Erythroblast (primary cell): Measurements from ENCODE around the gene HAND1.

Experiments used
- DNase-seq, 2 experiments: peaks; one replicate each; lab custom pipeline; 2025; lab: John Stamatoyannopoulos, UW
- GATA1 ChIP-seq: IDR thresholded peaks from 2 replicates; pipeline ENCODE4 v1.6.1; 2011; ENCODE audit warnings: low read depth, mild to moderate bottlenecking, control low read depth, low read length, moderate library complexity
- POLR2A ChIP-seq: IDR thresholded peaks from 2 replicates; pipeline ENCODE4 v1.6.1; 2011; ENCODE audit warnings: mild to moderate bottlenecking, low read length

HAND1 gene

GRCh38 chr5:154487541-154487940 lies 9.5 kb upstream of the HAND1 start:
- TF ChIP-seq POLR2A (no peak), GATA1 (no peak)
- no peak for DNase-seq

GRCh38 chr5:154486427-154486866 lies 8.4 kb upstream of the HAND1 start:
- TF ChIP-seq GATA1 (no peak), POLR2A (no peak)
- no peak for DNase-seq

DNA sequence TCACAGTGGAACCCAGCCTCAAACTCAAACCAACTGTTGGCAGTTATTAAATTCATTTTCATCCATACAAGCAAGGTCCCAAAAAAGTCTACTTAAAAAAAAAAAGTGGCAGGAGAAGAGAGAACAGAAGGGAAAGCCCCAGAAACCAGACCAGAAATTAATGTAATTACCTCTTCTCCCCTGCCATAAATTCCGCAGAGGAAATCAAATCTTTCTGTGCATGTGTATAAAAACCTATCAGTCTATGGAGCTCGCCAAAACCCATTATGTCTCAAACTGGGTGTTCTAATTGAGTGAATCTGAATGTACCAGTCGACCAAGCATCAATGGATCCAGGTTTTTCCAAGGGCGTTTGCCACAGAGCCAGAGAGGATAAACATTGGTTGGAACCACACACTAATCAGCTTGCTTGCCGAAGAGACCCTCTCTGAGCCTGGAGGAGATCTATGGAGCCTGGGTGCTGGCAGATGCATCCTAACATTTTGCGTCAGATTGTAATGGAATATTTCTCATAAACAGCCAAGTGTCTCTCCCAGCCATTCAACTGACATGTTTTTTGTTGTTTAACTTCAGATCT lies 7.9 kb upstream of the HAND1 start:
- TF ChIP-seq GATA1 (no peak), POLR2A (no peak)
- no peak for DNase-seq

DNA sequence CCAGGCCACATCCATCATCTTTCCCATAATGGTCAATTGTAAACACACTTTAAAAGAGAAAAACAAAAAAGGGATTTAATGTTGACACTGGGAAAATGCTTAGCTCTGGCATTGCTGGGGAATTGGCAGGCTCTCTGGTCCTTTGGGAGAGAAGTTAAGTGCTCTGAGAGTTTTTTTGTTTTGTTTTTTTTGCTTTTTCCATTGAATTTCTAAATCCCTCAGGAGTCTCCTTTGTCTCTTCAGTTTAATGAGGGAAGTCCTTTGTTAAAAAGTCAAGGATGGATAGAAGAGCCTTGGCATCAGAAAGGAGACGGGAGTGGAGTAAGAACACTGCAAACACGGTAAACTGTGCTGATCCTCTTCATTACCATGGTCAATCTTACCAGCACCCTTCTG lies 7.1 kb upstream of the HAND1 start:
- DNase-seq: no peak
- TF ChIP-seq GATA1 (no peak), POLR2A (no peak)

DNA sequence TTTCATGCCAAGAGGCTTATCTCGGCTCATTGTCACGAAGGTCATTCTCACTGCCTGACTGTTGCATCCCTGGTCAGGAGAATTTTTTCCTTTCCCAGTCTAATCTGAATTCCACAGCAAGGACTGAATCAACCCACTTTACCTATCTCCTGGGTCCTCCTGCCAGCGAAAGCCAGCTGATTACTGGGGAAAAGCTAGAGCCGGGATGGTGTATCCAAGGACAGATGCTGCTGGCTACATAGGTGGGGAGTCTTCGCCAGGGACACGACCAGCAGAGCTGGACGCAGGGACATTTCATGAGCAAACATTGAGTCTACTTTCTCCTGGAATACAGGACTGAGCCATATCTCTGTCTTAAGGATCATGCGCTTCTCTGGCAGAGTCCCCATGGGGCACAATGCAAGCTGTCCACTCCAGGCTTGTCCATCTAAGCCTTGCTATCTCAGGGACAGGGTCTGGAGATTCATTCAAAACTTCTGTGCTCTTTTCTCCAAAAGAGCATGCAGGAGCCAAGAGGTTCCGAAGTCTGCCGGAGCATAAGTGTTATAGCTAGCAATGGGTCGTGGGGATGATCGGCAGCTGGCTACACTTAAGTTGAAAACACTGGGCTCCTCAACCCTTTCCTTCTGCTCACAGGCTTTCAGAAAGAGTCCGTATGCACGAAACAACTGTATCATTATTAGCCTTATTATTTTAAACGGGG lies 6.5 kb upstream of the HAND1 start:
- no peak for DNase-seq
- TF ChIP-seq POLR2A: no peak
- TF ChIP-seq GATA1: no peak

GRCh38 chr5:154483654-154484392 lies 5.8 kb upstream of the HAND1 start:
- no peak for TF ChIP-seq POLR2A
- TF ChIP-seq GATA1: no peak
- DNase-seq: no peak

GRCh38 chr5:154482528-154483449 lies 4.8 kb upstream of the HAND1 start:
- DNase-seq: no peak
- no peak for TF ChIP-seq POLR2A
- no peak for TF ChIP-seq GATA1

GRCh38 chr5:154481584-154482381 lies 3.8 kb upstream of the HAND1 start:
- DNase-seq: no peak
- TF ChIP-seq GATA1 (no peak), POLR2A (no peak)

- DNase-seq: no peak
- TF ChIP-seq POLR2A (no peak), GATA1 (no peak)
These were observed 2.8 kb upstream of the HAND1 start for GRCh38 chr5:154480847-154481246.

DNA sequence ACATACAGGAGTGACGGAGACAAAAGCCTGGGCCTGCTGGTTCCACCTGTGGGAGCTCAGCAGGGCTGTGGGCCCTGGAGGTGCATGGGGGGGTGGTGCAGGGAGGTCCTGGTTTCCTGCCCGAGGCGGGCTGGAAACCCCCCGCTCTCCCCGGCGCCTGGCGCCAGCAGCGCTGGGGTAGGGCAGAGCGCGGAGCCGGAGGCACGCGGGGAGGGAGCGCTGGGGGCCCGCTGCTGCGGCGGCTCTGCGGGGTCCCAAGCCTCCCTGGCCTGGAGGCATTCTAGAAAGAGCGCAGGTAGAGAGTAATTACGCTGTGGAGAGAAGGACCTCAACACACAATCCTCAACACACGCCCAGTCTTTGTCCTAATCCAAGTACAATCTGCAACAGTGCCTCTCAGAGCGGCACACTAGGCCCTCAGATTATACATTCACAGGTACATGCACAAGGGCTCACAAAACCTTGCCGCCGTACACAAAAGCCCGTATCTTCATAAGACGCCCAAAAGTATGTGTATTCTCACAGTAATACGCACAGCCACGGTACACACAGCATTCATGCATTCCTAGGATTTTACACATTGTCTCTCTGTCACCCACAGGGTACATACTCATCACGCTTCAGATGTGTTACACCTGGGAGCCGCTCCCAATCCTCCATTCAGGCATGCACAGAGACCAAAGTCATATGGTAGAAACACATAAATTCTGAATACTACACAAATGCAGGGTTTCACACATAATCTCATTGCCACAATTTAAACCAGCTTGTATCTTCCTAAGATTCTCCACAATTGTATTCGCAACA lies 2.1 kb upstream of the HAND1 start:
- no peak for DNase-seq
- TF ChIP-seq GATA1: no peak
- no peak for TF ChIP-seq POLR2A

- TF ChIP-seq GATA1 (no peak), POLR2A (no peak)
- DNase-seq: no peak
These were observed 1.3 kb upstream of the HAND1 start for GRCh38 chr5:154479160-154479943.
